ENCODE results near the gene BRD2.

GRCh38 chr6:33030245-33030644, 61.9 kb downstream of the BRD2 start:
- TF ChIP-seq CEBPB (IDR thresholded peaks at IDR 0.05) (no peak), RNF2 (IDR thresholded peaks at IDR 0.05; ENCODE audit: borderline replicate concordance, low read depth) (no peak), CTCF (IDR thresholded peaks at IDR 0.05) (no peak), REST (IDR thresholded peaks at IDR 0.05) (no peak), POLR2A (IDR thresholded peaks at IDR 0.05; ENCODE audit: low read length) (no peak), ELK1 (IDR thresholded peaks at IDR 0.05; ENCODE audit: low read depth, low read length) (no peak), KDM1A (IDR thresholded peaks at IDR 0.05; ENCODE audit: low read depth) (no peak), ZNF302 (CRISPR knock-in tag; IDR thresholded peaks at IDR 0.05) (no peak), MAZ (IDR thresholded peaks at IDR 0.05; ENCODE audit: borderline replicate concordance, low read depth, low read length) (no peak), EP300 (IDR thresholded peaks at IDR 0.05) (no peak), NPAS2 (CRISPR knock-in tag; IDR thresholded peaks at IDR 0.05; ENCODE audit: borderline replicate concordance) (no peak), PHF8 (IDR thresholded peaks at IDR 0.05; ENCODE audit: borderline replicate concordance, low read depth) (no peak)
